SK-N-MC (cell line): Measurements from ENCODE around the gene MAPRE3.

Experiments
- EZH2 ChIP-seq: fragments of 200-600 bp; sonication (generic); IDR thresholded peaks from one replicate; pipeline ENCODE4 v1.6.1; 2017; ENCODE audit warnings: antibody characterized with exemption
- POLR2AphosphoS5 ChIP-seq: IDR thresholded peaks from 2 replicates; pipeline ENCODE4 v1.6.1; 2012; ENCODE audit warnings: mild to moderate bottlenecking, low read depth, low read length, borderline replicate concordance

- no peak for TF ChIP-seq POLR2AphosphoS5
- TF ChIP-seq EZH2, result no peak
Measured at GRCh38 chr2:26946841-26947784, 23.3 kb upstream of the MAPRE3 start.
